GOT3 (cell line): ENCODE data around the gene ASPDH.
"Not testable (repeated sequence)": the region's sequence is repeated elsewhere in the genome, so short reads cannot be mapped to it uniquely, and the experiment has no call there.

Source experiments
- DNase-seq: peaks from one replicate; lab custom pipeline; 2025; ENCODE audit warnings: mixed read lengths; lab: John Stamatoyannopoulos, UW

The ASPDH gene

GRCh38 chr19:50478901-50479715 lies 34.6 kb downstream of the ASPDH start:
- no peak for DNase-seq

GRCh38 chr19:50477751-50478515 lies 35.8 kb downstream of the ASPDH start:
- no peak for DNase-seq

GRCh38 chr19:50476907-50477238 lies 36.8 kb downstream of the ASPDH start:
- DNase-seq: no peak

- DNase-seq: peak; percentile 25
These were observed 37.3 kb downstream of the ASPDH start, which contains the start of the genes EMC10 and GARIN5A for GRCh38 chr19:50476224-50476906. Gene EMC10, plus strand, starts transcription at chr19:50476507. Its CDS starts 38 bp downstream, at chr19:50476545. Gene GARIN5A, minus strand, starts transcription at chr19:50476848. Its CDS starts 460 bp downstream, at chr19:50476388.

- no peak for DNase-seq
These were observed 37.9 kb downstream of the ASPDH start for GRCh38 chr19:50475736-50476223.

- DNase-seq: no peak
These were observed 38.6 kb downstream of the ASPDH start for GRCh38 chr19:50475101-50475568.

- DNase-seq: not testable (repeated sequence)
These were observed 40.4 kb downstream of the ASPDH start for GRCh38 chr19:50473336-50473735.

- no peak for DNase-seq
These were observed 44.9 kb downstream of the ASPDH start for GRCh38 chr19:50468818-50469217.

GRCh38 chr19:50467566-50467965 lies 46.1 kb downstream of the ASPDH start:
- no peak for DNase-seq

GRCh38 chr19:50466706-50467039 lies 47.0 kb downstream of the ASPDH start:
- no peak for DNase-seq

- DNase-seq: no peak
These were observed 47.6 kb downstream of the ASPDH start for GRCh38 chr19:50465986-50466705.

GRCh38 chr19:50465000-50465399 lies 48.7 kb downstream of the ASPDH start:
- DNase-seq: no peak

GRCh38 chr19:50464348-50464747 lies 49.4 kb downstream of the ASPDH start:
- DNase-seq: no peak

GRCh38 chr19:50462970-50463369 lies 50.7 kb downstream of the ASPDH start:
- DNase-seq: no peak
